Measurements from ENCODE around the gene PDHB. TPM values are rescaled to one million over a fixed set of nuclear protein-coding genes. Genes with fewer than 3 reads are reported as not detected.

The PDHB gene
- total and polyA plus RNA-seq, 12 donors, result 59.2 to 264 (median 102) TPM

DNA sequence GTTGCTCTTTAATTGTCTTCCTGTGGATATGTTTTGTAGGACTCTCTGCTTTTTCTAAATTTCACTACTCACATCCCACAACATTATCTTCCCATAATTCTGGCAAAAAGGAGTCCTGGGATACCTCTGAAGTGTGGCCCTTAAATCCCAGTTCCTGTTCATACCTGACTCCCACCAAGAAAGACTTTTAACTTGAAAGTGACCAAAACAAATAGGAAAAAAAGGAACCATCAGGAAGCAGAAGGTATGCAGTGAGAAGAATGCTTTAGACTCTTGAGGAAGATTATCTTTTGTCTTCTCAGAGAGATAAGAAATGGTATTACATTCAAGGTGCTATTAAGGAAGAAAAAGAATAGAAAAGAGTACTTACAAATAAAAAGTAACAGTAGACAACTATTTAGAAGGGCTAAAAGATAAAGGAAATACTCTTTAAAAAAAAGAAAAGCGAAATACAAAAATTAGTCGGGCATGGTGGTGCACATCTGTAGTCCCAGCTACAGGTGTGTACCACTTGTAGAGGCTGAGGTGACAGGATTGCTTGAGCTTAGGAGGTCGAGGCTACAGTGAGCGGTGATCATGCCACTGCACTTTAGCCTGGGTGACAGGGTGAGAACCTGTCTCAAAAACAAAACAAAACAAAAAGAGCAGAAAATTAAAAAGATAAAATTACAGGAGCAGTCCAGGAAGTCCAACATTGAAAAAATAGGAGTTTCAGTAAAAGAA, 54.1 kb downstream of the PDHB start:
- intact Hi-C loops (cut with DNase I), result loop anchor here in 1 of 2 donors (10.0 kb wide), 1 partner anchor 45 kb away; the partner anchor contains the start of gene PXK
- Histone ChIP-seq H3K4me1 (replicated peaks in 1 of 2) (peaks cover 0 to 13% of the 10 kb centered on the region in 2 donors), H3K36me3 (replicated peaks in 1 of 2) (no peaks in the 10 kb centered on the region), H3K27ac (no peak overlapping the region), H3K4me3 (no peak overlapping the region), H3K9me3 (replicated peaks in 1 of 3) (no peaks in the 10 kb centered on the region), H3K27me3 (no peaks in the 10 kb centered on the region)
- WGBS, 4 donors, result 90 to 97% (median 92%) methylated on average over 4 of the region's 4 CpGs
- TF ChIP-seq, protein P1, sequence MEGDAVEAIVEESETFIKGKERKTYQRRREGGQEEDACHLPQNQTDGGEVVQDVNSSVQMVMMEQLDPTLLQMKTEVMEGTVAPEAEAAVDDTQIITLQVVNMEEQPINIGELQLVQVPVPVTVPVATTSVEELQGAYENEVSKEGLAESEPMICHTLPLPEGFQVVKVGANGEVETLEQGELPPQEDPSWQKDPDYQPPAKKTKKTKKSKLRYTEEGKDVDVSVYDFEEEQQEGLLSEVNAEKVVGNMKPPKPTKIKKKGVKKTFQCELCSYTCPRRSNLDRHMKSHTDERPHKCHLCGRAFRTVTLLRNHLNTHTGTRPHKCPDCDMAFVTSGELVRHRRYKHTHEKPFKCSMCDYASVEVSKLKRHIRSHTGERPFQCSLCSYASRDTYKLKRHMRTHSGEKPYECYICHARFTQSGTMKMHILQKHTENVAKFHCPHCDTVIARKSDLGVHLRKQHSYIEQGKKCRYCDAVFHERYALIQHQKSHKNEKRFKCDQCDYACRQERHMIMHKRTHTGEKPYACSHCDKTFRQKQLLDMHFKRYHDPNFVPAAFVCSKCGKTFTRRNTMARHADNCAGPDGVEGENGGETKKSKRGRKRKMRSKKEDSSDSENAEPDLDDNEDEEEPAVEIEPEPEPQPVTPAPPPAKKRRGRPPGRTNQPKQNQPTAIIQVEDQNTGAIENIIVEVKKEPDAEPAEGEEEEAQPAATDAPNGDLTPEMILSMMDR (IDR thresholded peaks at IDR 0.05), result no peak
- no peak for TF ChIP-seq POLR2A (IDR thresholded peaks at IDR 0.05)
- no peak for DNase-seq

DNA sequence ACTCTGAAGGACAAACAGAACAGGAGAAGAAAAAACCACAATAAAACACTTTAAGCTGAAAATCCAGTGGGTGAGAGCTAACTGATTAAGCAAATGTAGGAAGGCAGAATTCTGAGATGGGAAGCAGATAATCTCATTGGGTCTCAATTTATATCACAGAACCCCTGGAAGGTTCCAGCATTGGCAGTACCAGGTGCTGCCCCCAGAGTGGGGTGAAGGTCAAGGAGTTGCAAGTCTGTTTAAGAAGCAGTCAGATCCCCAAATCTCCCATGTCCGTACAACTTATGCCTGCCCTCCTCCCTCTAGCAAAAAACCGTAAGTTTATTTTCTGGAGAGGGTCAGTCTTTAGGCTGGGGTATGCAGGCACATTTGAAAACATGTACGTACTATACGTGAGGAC, 55.9 kb downstream of the PDHB start:
- Histone ChIP-seq H3K36me3 (replicated peaks in 1 of 2) (no peaks in the 10 kb centered on the region), H3K4me3 (no peak overlapping the region), H3K27ac (no peak overlapping the region), H3K9me3 (replicated peaks in 1 of 3) (no peaks in the 10 kb centered on the region), H3K27me3 (no peaks in the 10 kb centered on the region), H3K4me1 (replicated peaks in 1 of 2) (peaks cover 0 to 6% of the 10 kb centered on the region in 2 donors)
- DNase-seq, result no peak
- intact Hi-C loops (cut with DNase I), result no loop called here
- 74 to 88% (median 80%) methylated on average over 4 of the region's 4 CpGs for WGBS, 4 donors
- TF ChIP-seq, protein P1 (IDR thresholded peaks at IDR 0.05), result no peak
- TF ChIP-seq POLR2A (IDR thresholded peaks at IDR 0.05), result no peak

Other genes with a start within 250 kb of the PDHB start
- gene DNASE1L3, start 222.9 kb downstream of the PDHB start, total RNA-seq, result 10 to 100 TPM; 23.8 to 83.9 (median 57.9) TPM
- gene DNASE1L3, start 222.9 kb downstream of the PDHB start, polyA plus RNA-seq, result 10 to 100 TPM; 29.2 to 57.6 (median 46.3) TPM
- gene ABHD6, start 196.0 kb downstream of the PDHB start, total RNA-seq, result 10 to 100 TPM; 17.2 to 57.3 (median 28.1) TPM
- gene ABHD6, start 196.0 kb downstream of the PDHB start, polyA plus RNA-seq, result 10 to 100 TPM; 10.2 to 28.0 (median 14.6) TPM
- gene RPP14, start 127.6 kb downstream of the PDHB start, total RNA-seq, result 10 to 100 TPM in 8 of 9 donors, 1 to 10 TPM in 1; 9.2 to 23.2 (median 15.2) TPM
- 10 to 100 TPM in 2 of 3 donors, 1 to 10 TPM in 1; 9.8 to 15.3 (median 10.1) TPM for gene RPP14, start 127.6 kb downstream of the PDHB start, polyA plus RNA-seq
- gene HTD2, start 127.3 kb downstream of the PDHB start, total RNA-seq, result 10 to 100 TPM in 7 of 9 donors, 1 to 10 TPM in 2; 6.6 to 13.2 (median 11.0) TPM
- 1 to 10 TPM; 1.6 to 9.6 (median 2.0) TPM for gene HTD2, start 127.3 kb downstream of the PDHB start, polyA plus RNA-seq
- gene PXK, start 100.9 kb downstream of the PDHB start, total RNA-seq, result 10 to 100 TPM; 18.7 to 35.8 (median 25.4) TPM
- gene PXK, start 100.9 kb downstream of the PDHB start, polyA plus RNA-seq, result 10 to 100 TPM in 1 of 3 donors, 1 to 10 TPM in 2; 5.6 to 40.5 (median 7.6) TPM
- 10 to 100 TPM in 4 of 9 donors, 1 to 10 TPM in 5; 7.2 to 17.9 (median 9.5) TPM for gene KCTD6, start 58.3 kb upstream of the PDHB start, total RNA-seq
- gene KCTD6, start 58.3 kb upstream of the PDHB start, polyA plus RNA-seq, result 10 to 100 TPM; 15.4 to 19.9 (median 16.1) TPM
- gene ACOX2, start 103.4 kb upstream of the PDHB start, total RNA-seq, result 10 to 100 TPM in 8 of 9 donors, 1 to 10 TPM in 1; 8.1 to 52.4 (median 29.1) TPM
- 10 to 100 TPM; 24.0 to 65.5 (median 56.4) TPM for gene ACOX2, start 103.4 kb upstream of the PDHB start, polyA plus RNA-seq
- 10 to 100 TPM in 1 of 9 donors, 1 to 10 TPM in 8; 1.2 to 11.6 (median 5.7) TPM for gene FAM107A, start 143.6 kb upstream of the PDHB start, total RNA-seq
- 10 to 100 TPM in 1 of 3 donors, 1 to 10 TPM in 2; 4.9 to 12.5 (median 6.8) TPM for gene FAM107A, start 143.6 kb upstream of the PDHB start, polyA plus RNA-seq
- gene FAM3D, start 232.9 kb upstream of the PDHB start, total RNA-seq, result under 1 TPM in 2 of 9 donors, not detected in 7; 0.06 to 0.27 TPM
- under 1 TPM in 2 of 3 donors, not detected in 1; 0.17 to 0.40 TPM for gene FAM3D, start 232.9 kb upstream of the PDHB start, polyA plus RNA-seq